HepG2 (cell line): ENCODE results near the gene ANTKMT. TPM values are rescaled to one million over a fixed set of nuclear protein-coding genes. Genes with fewer than 3 reads are reported as not detected.

Experiments
- FUBP1 ChIP-seq: sonication (generic); formaldehyde crosslinking; IDR thresholded peaks from 2 replicates; pipeline ENCODE4 v1.5.1; 2020; ENCODE audit warnings: missing genetic modification reagents, mild to moderate bottlenecking, borderline replicate concordance
- ISX ChIP-seq: sonication (generic); formaldehyde crosslinking; conservative IDR thresholded peaks from 2 replicates; pipeline ENCODE4 v1.5.0; 2020; ENCODE audit warnings: missing genetic modification reagents
- KLF15 ChIP-seq: sonication (generic); formaldehyde crosslinking; IDR thresholded peaks from 2 replicates; pipeline ENCODE4 v1.8.1; 2023; ENCODE audit warnings: borderline replicate concordance, mild to moderate bottlenecking, inconsistent platforms, missing genetic modification reagents, mixed read lengths
- MYNN ChIP-seq: sonication (generic); formaldehyde crosslinking; IDR thresholded peaks from 2 replicates; pipeline ENCODE4 v1.4.0; 2020; ENCODE audit warnings: mild to moderate bottlenecking, low read depth, missing genetic modification reagents
- TMF1 ChIP-seq: sonication (generic); formaldehyde crosslinking; IDR thresholded peaks from 2 replicates; pipeline ENCODE4 v1.8.1; 2022; ENCODE audit warnings: low read depth, missing genetic modification reagents
- ZNF878 ChIP-seq: sonication (generic); formaldehyde crosslinking; IDR thresholded peaks from 2 replicates; pipeline ENCODE4 v1.8.1; 2023; ENCODE audit warnings: mild to moderate bottlenecking, missing genetic modification reagents, moderate library complexity
- polyA plus RNA-seq, 8 experiments: library from polyadenylated mRNA; depleted of rRNA in 3 of 8; stranded (reverse) in 7 of 8; unstranded in 1 of 8; fragments of >200 nt; fragmentation: Illumina TruSeq in 4 of 8; extraction: Trizol in 4 of 8; gene quantifications; 2 replicates each; pipeline versions ENCODE4 v1.2.1 to v1.2.3, GENCODE V29; 2011 to 2016; ENCODE audit warnings: low read depth in 4 of 8, missing spikeins in 1 of 8, mixed read lengths in 1 of 8; ENCODE audit not compliant: insufficient read depth in 1 of 8
- total RNA-seq, 5 experiments: library from RNA; depleted of rRNA; stranded (reverse); fragments of >200 nt; fragmentation: Illumina TruSeq; extraction: Trizol; gene quantifications; 2 replicates each; pipeline ENCODE4 v1.2.3, GENCODE V29; 2016; ENCODE audit warnings: low read depth in 1 of 5
- TF ChIP-seq, protein P1 (sequence below): sonication (generic); formaldehyde crosslinking; conservative IDR thresholded peaks from 2 replicates; pipeline ENCODE4 v1.8.0; 2022; ENCODE audit warnings: low read depth, missing genetic modification reagents

ANTKMT gene
- total and polyA plus RNA-seq, 2 of the 13 experiments (the other 11 are each of a cell fraction or from before 2014, with no cell fraction given), result 7.5 to 47.8 TPM

- TF ChIP-seq FUBP1 (CRISPR knock-in tag), result no peak
- TF ChIP-seq ISX, result no peak
- TF ChIP-seq, protein P1, sequence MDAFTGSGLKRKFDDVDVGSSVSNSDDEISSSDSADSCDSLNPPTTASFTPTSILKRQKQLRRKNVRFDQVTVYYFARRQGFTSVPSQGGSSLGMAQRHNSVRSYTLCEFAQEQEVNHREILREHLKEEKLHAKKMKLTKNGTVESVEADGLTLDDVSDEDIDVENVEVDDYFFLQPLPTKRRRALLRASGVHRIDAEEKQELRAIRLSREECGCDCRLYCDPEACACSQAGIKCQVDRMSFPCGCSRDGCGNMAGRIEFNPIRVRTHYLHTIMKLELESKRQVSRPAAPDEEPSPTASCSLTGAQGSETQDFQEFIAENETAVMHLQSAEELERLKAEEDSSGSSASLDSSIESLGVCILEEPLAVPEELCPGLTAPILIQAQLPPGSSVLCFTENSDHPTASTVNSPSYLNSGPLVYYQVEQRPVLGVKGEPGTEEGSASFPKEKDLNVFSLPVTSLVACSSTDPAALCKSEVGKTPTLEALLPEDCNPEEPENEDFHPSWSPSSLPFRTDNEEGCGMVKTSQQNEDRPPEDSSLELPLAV (CRISPR knock-in tag), result 0 out of 2 replicates have a peak, but pooled peaks have one; percentile 65
- no peak for TF ChIP-seq MYNN (CRISPR knock-in tag)
- 0 out of 2 replicates have a peak, but pooled peaks have one; percentile 16 for TF ChIP-seq KLF15 (CRISPR knock-in tag)
- TF ChIP-seq ZNF878 (CRISPR knock-in tag), result no peak
- peak; percentile 57; the same call in 1 of the 2 replicates for TF ChIP-seq TMF1 (CRISPR knock-in tag)
These were observed at the start of gene ANTKMT (continued) for GRCh38 chr16:720990-721764.
